Thoracic aorta (tissue), 2 donors: Measurements from ENCODE around the gene DNAJB11. TPM values are rescaled to one million over a fixed set of nuclear protein-coding genes. Genes with fewer than 3 reads are reported as not detected.
"Not testable (repeated sequence)": the region's sequence is repeated elsewhere in the genome, so short reads cannot be mapped to it uniquely, and the experiment has no call there.

Source experiments
- ATAC-seq: fragments of 150-250 bp; one replicate; pipeline ENCODE4 v1.8.0; 2017; ENCODE audit warnings: low read depth; ENCODE audit not compliant: insufficient number of reproducible peaks, low FRiP score
- DNase-seq: peaks from one replicate; pipeline ENCODE4 v3.0.0-alpha.2; 2020; ENCODE audit warnings: low spot score
- H3K27ac ChIP-seq, 2 donors: fragments of 200-600 bp; sonication (generic); 1 replicate in 1 of 2; 2 replicates in 1 of 2; pipeline ENCODE4 v1.5.1; 2016; ENCODE audit warnings: mild to moderate bottlenecking in 2 of 2, moderate library complexity in 2 of 2
- H3K27me3 ChIP-seq: fragments of 200-600 bp; sonication (generic); replicated peaks from 2 replicates; pipeline ENCODE4 v1.6.0; 2016; ENCODE audit warnings: mild to moderate bottlenecking; ENCODE audit not compliant: insufficient read depth
- H3K36me3 ChIP-seq: fragments of 200-600 bp; sonication (generic); one replicate; pipeline ENCODE4 v1.5.1; 2016
- H3K4me1 ChIP-seq, 2 donors: fragments of 200-600 bp; sonication (generic); 1 replicate in 1 of 2; 2 replicates in 1 of 2; pipeline versions ENCODE4 v1.5.1 to v1.6.0; 2016; ENCODE audit warnings: low read depth in 2 of 2, mild to moderate bottlenecking in 1 of 2; ENCODE audit not compliant: control insufficient read depth in 1 of 2
- H3K4me3 ChIP-seq: fragments of 200-600 bp; sonication (generic); 2 replicates; pipeline ENCODE4 v1.5.1; 2016; ENCODE audit warnings: mild to moderate bottlenecking
- H3K9me3 ChIP-seq: fragments of 200-600 bp; sonication (generic); 2 replicates; pipeline ENCODE4 v1.5.1; 2016
- CTCF ChIP-seq: fragments of 200-600 bp; sonication (generic); IDR thresholded peaks from one replicate; pipeline ENCODE4 v1.5.1; 2019; ENCODE audit warnings: antibody characterized with exemption
- total RNA-seq, 2 donors: library from RNA; depleted of rRNA; stranded (reverse); fragments of >200 nt; gene quantifications; one replicate each; pipeline versions ENCODE4 v1.1.0 to v1.2.3, GENCODE V29; 2016

Gene DNAJB11
- total RNA-seq, 2 donors from 2014 or later: 41.3 to 44.9 TPM

DNA sequence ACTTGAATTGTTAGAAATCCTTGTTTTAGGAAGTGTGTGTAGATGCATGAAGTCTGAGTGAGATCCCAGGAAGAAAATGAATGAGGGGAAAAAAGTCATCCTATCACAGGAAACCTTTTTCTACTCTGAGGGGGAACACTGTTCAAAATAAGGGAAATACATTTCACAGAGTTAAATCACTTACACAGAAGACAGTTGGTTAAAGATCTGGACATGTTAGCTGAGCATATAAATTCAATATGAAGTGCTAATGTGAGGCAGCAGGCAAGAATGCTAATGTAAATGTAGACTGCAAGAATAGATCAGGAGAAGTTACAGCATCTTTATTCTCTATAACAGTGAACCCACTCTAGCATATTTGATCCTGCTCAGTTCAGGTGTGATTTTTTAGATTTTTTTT lies 5.9 kb upstream of the DNAJB11 start:
- DNase-seq (no peak), ATAC-seq (no peak)
- no peaks in the 10 kb centered on the region for H3K9me3 ChIP-seq
- no peak overlapping the region for H3K4me3 ChIP-seq
- no peaks in the 10 kb centered on the region for H3K27me3 ChIP-seq
- peaks cover 11 to 46% of the 10 kb centered on the region in 2 donors for H3K4me1 ChIP-seq
- H3K27ac ChIP-seq: no peak overlapping the region
- no peak for TF ChIP-seq CTCF
- H3K36me3 ChIP-seq: peaks cover 3% of the 10 kb centered on the region

DNA sequence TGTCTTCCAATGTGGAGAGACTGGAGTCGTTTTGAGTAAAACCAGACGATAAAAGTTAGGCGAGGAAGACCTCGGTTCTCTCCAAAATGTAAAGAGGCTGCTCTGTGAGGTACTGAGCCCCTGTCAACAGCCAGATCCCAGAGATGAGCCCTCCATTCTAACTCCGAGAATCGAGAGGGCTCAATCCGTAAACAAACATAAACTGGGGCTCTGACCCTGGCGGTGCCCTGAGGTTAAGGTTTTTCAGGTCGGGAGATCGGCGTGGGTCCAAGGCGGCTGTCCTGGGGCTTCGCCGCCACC lies 3.8 kb upstream of the DNAJB11 start:
- DNase-seq (no peak), ATAC-seq (no peak)
- Histone ChIP-seq H3K27ac (peak overlapping the region; percentile 81 to 85), H3K4me1 (peaks cover 20 to 57% of the 10 kb centered on the region in 2 donors), H3K9me3 (no peaks in the 10 kb centered on the region), H3K36me3 (peaks cover 3% of the 10 kb centered on the region), H3K27me3 (no peaks in the 10 kb centered on the region), H3K4me3 (peak overlapping the region; percentile 87)
- no peak for TF ChIP-seq CTCF

- peak within 1 kb of the TSS; percentile 81 to 85 for H3K27ac ChIP-seq
- peaks cover under 1% of the 10 kb centered on the region for H3K36me3 ChIP-seq
- H3K4me1 ChIP-seq: peaks cover 23 to 55% of the 10 kb centered on the region in 2 donors
- DNase-seq: peak; percentile 47
- TF ChIP-seq CTCF: no peak
- peak within 1 kb of the TSS; percentile 87 for H3K4me3 ChIP-seq
- peak; percentile 32 for ATAC-seq
- H3K9me3 ChIP-seq: no peaks in the 10 kb centered on the region
- H3K27me3 ChIP-seq: no peaks in the 10 kb centered on the region
Measured at GRCh38 chr3:186567072-186567921, 3.2 kb upstream of the DNAJB11 start, which contains the start of gene TBCCD1. TBCCD1 (minus strand) TSS chr3:186567339; CDS start chr3:186564329, 3,010 bp downstream.

- H3K27ac ChIP-seq: peak overlapping the region in 1 of 2 donors; percentile 60
- H3K4me1 ChIP-seq: peaks cover 21 to 34% of the 10 kb centered on the region in 2 donors
- ATAC-seq, H3K36me3 ChIP-seq, H3K9me3 ChIP-seq, DNase-seq, H3K27me3 ChIP-seq: not testable (repeated sequence)
- H3K4me3 ChIP-seq: peak overlapping the region; percentile 100
Measured at GRCh38 chr3:186569361-186569760, 1.2 kb upstream of the DNAJB11 start.

- H3K4me3 ChIP-seq: peak overlapping the region; percentile 100
- no peak for ATAC-seq
- no peaks in the 10 kb centered on the region for H3K9me3 ChIP-seq
- H3K27me3 ChIP-seq: no peaks in the 10 kb centered on the region
- peaks cover 21 to 31% of the 10 kb centered on the region in 2 donors for H3K4me1 ChIP-seq
- DNase-seq: no peak
- H3K27ac ChIP-seq: peak overlapping the region; percentile 56 to 60
- TF ChIP-seq CTCF: no peak
- peaks cover 4% of the 10 kb centered on the region for H3K36me3 ChIP-seq
Measured at GRCh38 chr3:186569779-186570095, 783 bp upstream of the DNAJB11 start.
